ENCODE measurements around the gene DGCR2.
"Not testable (repeated sequence)": the region's sequence is repeated elsewhere in the genome, so short reads cannot be mapped to it uniquely, and the experiment has no call there.

The DGCR2 gene

GRCh38 chr22:19003508-19003907, 118.7 kb downstream of the DGCR2 start:
- Histone ChIP-seq H3K9me3 (ENCODE audit: control insufficient read depth in 2 of 2, low read length in 2 of 2) (no peaks in the 10 kb centered on the region), H3K27me3 (ENCODE audit: control insufficient read depth in 2 of 2, insufficient read depth in 2 of 2, low read length in 2 of 2) (peaks cover 0 to 6% of the 10 kb centered on the region in 2 donors), H3K27ac (ENCODE audit: low read depth in 2 of 2, low read length in 2 of 2) (no peak overlapping the region), H3K9ac (ENCODE audit: low read depth in 1 of 2, low read length in 2 of 2) (no peak overlapping the region), H3K36me3 (ENCODE audit: control insufficient read depth in 2 of 2, insufficient read depth in 2 of 2, low read length in 2 of 2) (no peaks in the 10 kb centered on the region), H3K4me1 (ENCODE audit: control insufficient read depth in 2 of 2, insufficient read depth in 2 of 2, low read length in 2 of 2) (no peaks in the 10 kb centered on the region), H3K4me3 (ENCODE audit: low read length in 2 of 2) (no peak overlapping the region)

DNA sequence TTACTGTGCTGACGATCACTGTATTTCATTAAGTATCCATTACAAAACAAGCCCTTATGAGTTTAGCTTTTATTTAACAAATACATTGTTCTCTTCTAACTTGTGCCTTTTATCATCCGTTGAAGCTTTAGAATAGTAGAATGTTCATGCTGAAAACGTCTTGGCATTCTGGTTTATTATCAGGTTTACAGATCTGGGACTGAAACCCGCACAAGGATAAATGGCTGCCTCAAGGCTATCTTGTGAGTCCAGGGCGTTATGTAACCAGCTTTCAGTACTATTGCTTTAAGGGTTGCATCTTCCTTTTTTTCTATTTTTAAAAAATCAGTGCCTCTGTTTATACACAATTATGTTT, 119.6 kb downstream of the DGCR2 start:
- no peak overlapping the region for H3K27ac ChIP-seq (ENCODE audit: low read depth in 2 of 2, low read length in 2 of 2)
- no peaks in the 10 kb centered on the region for H3K4me1 ChIP-seq (ENCODE audit: control insufficient read depth in 2 of 2, insufficient read depth in 2 of 2, low read length in 2 of 2)
- no peaks in the 10 kb centered on the region for H3K36me3 ChIP-seq (ENCODE audit: control insufficient read depth in 2 of 2, insufficient read depth in 2 of 2, low read length in 2 of 2)
- H3K9ac ChIP-seq (ENCODE audit: low read depth in 1 of 2, low read length in 2 of 2): no peak overlapping the region
- peaks cover 2 to 6% of the 10 kb centered on the region in 2 donors for H3K27me3 ChIP-seq (ENCODE audit: control insufficient read depth in 2 of 2, insufficient read depth in 2 of 2, low read length in 2 of 2)
- no peaks in the 10 kb centered on the region for H3K9me3 ChIP-seq (ENCODE audit: control insufficient read depth in 2 of 2, low read length in 2 of 2)
- no peak overlapping the region for H3K4me3 ChIP-seq (ENCODE audit: low read length in 2 of 2)

DNA sequence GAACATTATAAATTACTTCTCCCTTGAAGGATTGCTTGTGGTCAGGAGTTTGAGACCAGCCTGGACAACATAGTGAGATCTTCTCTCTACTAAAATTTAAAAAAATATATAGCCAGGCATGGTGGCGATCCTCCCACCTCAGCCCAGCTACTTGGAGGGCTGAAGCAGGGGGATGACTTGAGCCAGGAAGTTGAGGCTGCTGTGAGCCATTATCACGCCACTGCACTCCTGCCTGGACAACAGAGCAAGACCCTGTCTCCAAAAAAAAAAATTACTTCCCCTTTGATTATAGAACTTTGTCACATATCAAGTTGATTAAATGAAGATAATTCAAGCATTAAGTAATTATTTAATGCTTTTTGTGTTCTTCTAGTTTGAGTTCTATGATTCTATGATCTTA, 121.0 kb downstream of the DGCR2 start:
- peaks cover 5 to 6% of the 10 kb centered on the region in 2 donors for H3K27me3 ChIP-seq (ENCODE audit: control insufficient read depth in 2 of 2, insufficient read depth in 2 of 2, low read length in 2 of 2)

GRCh38 chr22:19000106-19000505, 122.1 kb downstream of the DGCR2 start:
- H3K9ac ChIP-seq (ENCODE audit: low read depth in 1 of 2, low read length in 2 of 2); H3K27ac ChIP-seq (ENCODE audit: low read depth in 2 of 2, low read length in 2 of 2); H3K36me3 ChIP-seq (ENCODE audit: control insufficient read depth in 2 of 2, insufficient read depth in 2 of 2, low read length in 2 of 2); H3K4me3 ChIP-seq (ENCODE audit: low read length in 2 of 2); H3K4me1 ChIP-seq (ENCODE audit: control insufficient read depth in 2 of 2, insufficient read depth in 2 of 2, low read length in 2 of 2); H3K27me3 ChIP-seq (ENCODE audit: control insufficient read depth in 2 of 2, insufficient read depth in 2 of 2, low read length in 2 of 2); H3K9me3 ChIP-seq (ENCODE audit: control insufficient read depth in 2 of 2, low read length in 2 of 2): not testable (repeated sequence)

More for the DNA sequence above, 121.0 kb downstream of the DGCR2 start:
- Histone ChIP-seq H3K36me3 (ENCODE audit: control insufficient read depth in 2 of 2, insufficient read depth in 2 of 2, low read length in 2 of 2) (no peaks in the 10 kb centered on the region), H3K4me1 (ENCODE audit: control insufficient read depth in 2 of 2, insufficient read depth in 2 of 2, low read length in 2 of 2) (no peaks in the 10 kb centered on the region), H3K4me3 (ENCODE audit: low read length in 2 of 2) (no peak overlapping the region), H3K27ac (ENCODE audit: low read depth in 2 of 2, low read length in 2 of 2) (no peak overlapping the region), H3K9ac (ENCODE audit: low read depth in 1 of 2, low read length in 2 of 2) (no peak overlapping the region), H3K9me3 (ENCODE audit: control insufficient read depth in 2 of 2, low read length in 2 of 2) (no peaks in the 10 kb centered on the region)

- no peak overlapping the region for H3K4me3 ChIP-seq (ENCODE audit: low read length in 2 of 2)
- no peak overlapping the region for H3K9ac ChIP-seq (ENCODE audit: low read depth in 1 of 2, low read length in 2 of 2)
- H3K27me3 ChIP-seq (ENCODE audit: control insufficient read depth in 2 of 2, insufficient read depth in 2 of 2, low read length in 2 of 2): peaks cover 5 to 6% of the 10 kb centered on the region in 2 donors
- H3K27ac ChIP-seq (ENCODE audit: low read depth in 2 of 2, low read length in 2 of 2): no peak overlapping the region
- H3K36me3 ChIP-seq (ENCODE audit: control insufficient read depth in 2 of 2, insufficient read depth in 2 of 2, low read length in 2 of 2): no peaks in the 10 kb centered on the region
- H3K9me3 ChIP-seq (ENCODE audit: control insufficient read depth in 2 of 2, low read length in 2 of 2): no peaks in the 10 kb centered on the region
- H3K4me1 ChIP-seq (ENCODE audit: control insufficient read depth in 2 of 2, insufficient read depth in 2 of 2, low read length in 2 of 2): no peaks in the 10 kb centered on the region
Observed at GRCh38 chr22:18999416-18999815, 122.8 kb downstream of the DGCR2 start.

DNA sequence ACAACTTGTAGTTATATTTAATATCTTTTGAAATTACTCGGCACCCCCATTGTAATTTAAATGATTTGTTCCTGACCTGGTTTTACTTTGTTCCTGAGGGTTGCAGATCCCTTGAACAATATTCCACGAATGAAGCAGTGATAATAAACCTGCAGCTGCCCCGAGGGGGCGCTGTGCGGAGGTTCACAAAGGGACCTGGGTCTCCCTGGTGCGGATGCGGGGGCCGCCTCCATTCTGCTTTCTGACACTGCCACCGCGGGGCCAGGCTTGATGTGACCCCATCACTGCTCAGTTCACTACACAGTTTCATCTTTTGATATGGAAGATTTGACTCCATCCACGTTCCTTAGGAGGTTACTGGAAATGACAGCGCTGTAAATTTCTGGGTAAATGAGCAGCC, 123.2 kb downstream of the DGCR2 start:
- Histone ChIP-seq H3K36me3 (ENCODE audit: control insufficient read depth in 2 of 2, insufficient read depth in 2 of 2, low read length in 2 of 2) (no peaks in the 10 kb centered on the region), H3K9me3 (ENCODE audit: control insufficient read depth in 2 of 2, low read length in 2 of 2) (no peaks in the 10 kb centered on the region), H3K4me1 (ENCODE audit: control insufficient read depth in 2 of 2, insufficient read depth in 2 of 2, low read length in 2 of 2) (no peaks in the 10 kb centered on the region), H3K27ac (ENCODE audit: low read depth in 2 of 2, low read length in 2 of 2) (no peak overlapping the region), H3K4me3 (ENCODE audit: low read length in 2 of 2) (no peak overlapping the region), H3K27me3 (ENCODE audit: control insufficient read depth in 2 of 2, insufficient read depth in 2 of 2, low read length in 2 of 2) (peaks cover 4 to 5% of the 10 kb centered on the region in 2 donors), H3K9ac (ENCODE audit: low read depth in 1 of 2, low read length in 2 of 2) (no peak overlapping the region)

GRCh38 chr22:18997925-18998315, 124.3 kb downstream of the DGCR2 start:
- H3K9ac ChIP-seq (ENCODE audit: low read depth in 1 of 2, low read length in 2 of 2): no peak overlapping the region
- no peaks in the 10 kb centered on the region for H3K4me1 ChIP-seq (ENCODE audit: control insufficient read depth in 2 of 2, insufficient read depth in 2 of 2, low read length in 2 of 2)
- H3K36me3 ChIP-seq (ENCODE audit: control insufficient read depth in 2 of 2, insufficient read depth in 2 of 2, low read length in 2 of 2): no peaks in the 10 kb centered on the region
- no peak overlapping the region for H3K4me3 ChIP-seq (ENCODE audit: low read length in 2 of 2)
- H3K27me3 ChIP-seq (ENCODE audit: control insufficient read depth in 2 of 2, insufficient read depth in 2 of 2, low read length in 2 of 2): peaks cover 2 to 5% of the 10 kb centered on the region in 2 donors
- H3K9me3 ChIP-seq (ENCODE audit: control insufficient read depth in 2 of 2, low read length in 2 of 2): no peaks in the 10 kb centered on the region
- no peak overlapping the region for H3K27ac ChIP-seq (ENCODE audit: low read depth in 2 of 2, low read length in 2 of 2)

- H3K4me3 ChIP-seq (ENCODE audit: low read length in 2 of 2): no peak overlapping the region
- H3K36me3 ChIP-seq (ENCODE audit: control insufficient read depth in 2 of 2, insufficient read depth in 2 of 2, low read length in 2 of 2): no peaks in the 10 kb centered on the region
- H3K27me3 ChIP-seq (ENCODE audit: control insufficient read depth in 2 of 2, insufficient read depth in 2 of 2, low read length in 2 of 2): peaks cover 2 to 5% of the 10 kb centered on the region in 2 donors
- no peaks in the 10 kb centered on the region for H3K4me1 ChIP-seq (ENCODE audit: control insufficient read depth in 2 of 2, insufficient read depth in 2 of 2, low read length in 2 of 2)
- H3K9ac ChIP-seq (ENCODE audit: low read depth in 1 of 2, low read length in 2 of 2): no peak overlapping the region
- H3K27ac ChIP-seq (ENCODE audit: low read depth in 2 of 2, low read length in 2 of 2): no peak overlapping the region
- H3K9me3 ChIP-seq (ENCODE audit: control insufficient read depth in 2 of 2, low read length in 2 of 2): no peaks in the 10 kb centered on the region
Observed at GRCh38 chr22:18997306-18997924, 124.8 kb downstream of the DGCR2 start.

DNA sequence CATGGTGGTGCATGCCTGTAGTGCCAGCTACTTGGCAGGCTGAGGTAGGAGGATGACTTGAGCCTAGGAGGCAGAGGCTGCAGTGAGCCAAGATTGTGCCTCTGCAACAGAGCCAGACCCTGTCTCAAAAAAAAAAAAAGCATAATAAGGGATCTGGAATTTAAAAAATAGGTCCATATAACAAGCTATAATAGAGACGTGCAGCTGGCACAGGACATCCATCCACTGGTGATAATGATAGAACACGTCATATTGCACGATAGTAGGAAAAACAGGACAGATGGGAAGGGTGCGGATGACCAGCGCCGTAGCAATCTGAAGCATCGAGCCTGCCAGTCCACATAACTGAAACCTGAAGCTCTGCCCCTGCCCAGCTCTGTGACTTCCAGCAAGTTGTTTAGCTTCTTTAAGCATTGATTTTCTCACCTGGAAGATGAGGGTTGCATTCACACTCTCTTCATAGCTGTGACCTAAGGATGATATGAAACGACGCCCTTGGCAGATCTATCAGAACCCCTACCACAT, 125.8 kb downstream of the DGCR2 start:
- no peak overlapping the region for H3K4me3 ChIP-seq (ENCODE audit: low read length in 2 of 2)
- H3K27ac ChIP-seq (ENCODE audit: low read depth in 2 of 2, low read length in 2 of 2): no peak overlapping the region
- H3K36me3 ChIP-seq (ENCODE audit: control insufficient read depth in 2 of 2, insufficient read depth in 2 of 2, low read length in 2 of 2): no peaks in the 10 kb centered on the region
- no peaks in the 10 kb centered on the region for H3K4me1 ChIP-seq (ENCODE audit: control insufficient read depth in 2 of 2, insufficient read depth in 2 of 2, low read length in 2 of 2)
- H3K9me3 ChIP-seq (ENCODE audit: control insufficient read depth in 2 of 2, low read length in 2 of 2): no peaks in the 10 kb centered on the region
- H3K9ac ChIP-seq (ENCODE audit: low read depth in 1 of 2, low read length in 2 of 2): no peak overlapping the region
- H3K27me3 ChIP-seq (ENCODE audit: control insufficient read depth in 2 of 2, insufficient read depth in 2 of 2, low read length in 2 of 2): peaks cover 0 to 5% of the 10 kb centered on the region in 2 donors

DNA sequence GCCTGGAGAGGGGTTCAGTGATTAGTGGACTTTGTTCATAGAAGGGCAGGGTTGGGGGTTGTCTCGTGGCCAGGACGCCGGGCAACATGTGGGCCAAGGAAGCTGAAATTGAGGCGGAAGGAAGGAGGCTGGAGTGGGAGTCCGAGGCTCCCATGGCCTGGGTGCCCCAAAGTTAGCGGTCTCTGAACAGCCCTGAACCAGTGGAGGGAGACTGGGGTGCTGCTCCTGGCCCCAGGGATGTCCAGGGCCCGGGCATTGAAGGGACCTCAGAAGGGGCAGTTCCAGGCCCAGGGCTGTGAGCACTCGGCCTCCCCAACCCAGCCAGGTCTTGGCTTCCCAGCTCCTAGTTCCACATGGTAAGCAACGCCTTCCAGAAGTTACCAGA, 126.9 kb downstream of the DGCR2 start:
- Histone ChIP-seq H3K4me1 (ENCODE audit: control insufficient read depth in 2 of 2, insufficient read depth in 2 of 2, low read length in 2 of 2) (no peaks in the 10 kb centered on the region), H3K36me3 (ENCODE audit: control insufficient read depth in 2 of 2, insufficient read depth in 2 of 2, low read length in 2 of 2) (no peaks in the 10 kb centered on the region), H3K9me3 (ENCODE audit: control insufficient read depth in 2 of 2, low read length in 2 of 2) (no peaks in the 10 kb centered on the region), H3K27ac (ENCODE audit: low read depth in 2 of 2, low read length in 2 of 2) (no peak overlapping the region), H3K9ac (ENCODE audit: low read depth in 1 of 2, low read length in 2 of 2) (no peak overlapping the region), H3K4me3 (ENCODE audit: low read length in 2 of 2) (no peak overlapping the region), H3K27me3 (ENCODE audit: control insufficient read depth in 2 of 2, insufficient read depth in 2 of 2, low read length in 2 of 2) (peaks cover 0 to 5% of the 10 kb centered on the region in 2 donors)

Measured in mucosa of rectum (tissue), 2 donors.